Thyroid gland (tissue), 4 donors: ENCODE results near the gene NDUFB8. TPM values are rescaled to one million over a fixed set of nuclear protein-coding genes. Genes with fewer than 3 reads are reported as not detected.

Source experiments
- DNase-seq, 2 donors: peaks; one replicate each; pipeline ENCODE4 v3.0.0-alpha.2; 2019
- H3K27ac ChIP-seq, 3 donors: fragments of 200-600 bp; sonication (generic); 1 replicate in 2 of 3; 2 replicates in 1 of 3; pipeline ENCODE4 v1.5.1; 2016 to 2019; ENCODE audit warnings: mild to moderate bottlenecking in 1 of 3, moderate library complexity in 1 of 3
- H3K27me3 ChIP-seq: fragments of 200-600 bp; sonication (generic); one replicate; pipeline ENCODE4 v1.5.1; 2019
- H3K36me3 ChIP-seq, 2 donors: fragments of 200-600 bp; sonication (generic); one replicate each; pipeline ENCODE4 v1.5.1; 2016 to 2019
- H3K4me1 ChIP-seq, 2 donors: fragments of 200-600 bp; sonication (generic); one replicate each; pipeline ENCODE4 v1.5.1; 2017 to 2019
- H3K4me3 ChIP-seq, 3 donors: fragments of 200-600 bp; sonication (generic); replicated peaks in 1 of 3; 1 replicate in 2 of 3; 2 replicates in 1 of 3; pipeline ENCODE4 v1.5.1; 2016; ENCODE audit warnings: mild to moderate bottlenecking in 1 of 3
- H3K9me3 ChIP-seq: fragments of 200-600 bp; sonication (generic); one replicate; pipeline ENCODE4 v1.5.1; 2017
- CTCF ChIP-seq, 6 experiments: fragments of 200-600 bp in 3 of 6; fragments of 450-650 bp in 3 of 6; sonication (generic) in 3 of 6; IDR thresholded peaks; one replicate each; pipeline ENCODE4 v1.5.1; 2016 to 2019; ENCODE audit warnings: antibody characterized with exemption in 6 of 6, mild to moderate bottlenecking in 2 of 6, inconsistent platforms in 1 of 6, moderate library complexity in 1 of 6
- POLR2A ChIP-seq, 2 donors: fragments of 450-650 bp; IDR thresholded peaks; one replicate each; pipeline ENCODE4 v1.6.1; 2017; ENCODE audit warnings: antibody characterized with exemption in 2 of 2, mild to moderate bottlenecking in 2 of 2, moderate library complexity in 1 of 2
- WGBS, 2 donors: methylation state at CpG; one replicate each; pipeline ENCODE4 v1.1.5; 2017; 5-methylcytosine and 5-hydroxymethylcytosine counted together
- intact Hi-C: fragments of 100-400 bp; cut with DNase I; formaldehyde crosslinking; loops from one replicate; pipeline ENCODE4 v1.15.1; 2023
- total RNA-seq, 4 donors: library from RNA; depleted of rRNA; stranded (reverse); fragments of >200 nt; gene quantifications; one replicate each; pipeline ENCODE4 v1.2.3, GENCODE V29; 2016

Gene NDUFB8
- total RNA-seq, 4 donors from 2014 or later = 164 to 339 (median 209) TPM

- Histone ChIP-seq H3K27me3 (no peaks in the 10 kb centered on the region), H3K4me3 (no peak overlapping the region), H3K27ac (no peak overlapping the region), H3K4me1 (peaks cover 12 to 15% of the 10 kb centered on the region in 2 donors), H3K9me3 (no peaks in the 10 kb centered on the region), H3K36me3 (peaks cover 1 to 7% of the 10 kb centered on the region in 2 donors)
- 88 to 91% methylated on average over 5 of the region's 5 CpGs for WGBS, 2 donors
- intact Hi-C loops = no loop called here
- TF ChIP-seq POLR2A (IDR thresholded peaks at IDR 0.05) = no peak
- no peak for TF ChIP-seq CTCF (IDR thresholded peaks at IDR 0.05)
- DNase-seq = no peak
These were observed 45.6 kb downstream of the NDUFB8 start for GRCh38 chr10:100483876-100484666.

- no peaks in the 10 kb centered on the region for H3K9me3 ChIP-seq
- H3K4me1 ChIP-seq = peaks cover 12 to 15% of the 10 kb centered on the region in 2 donors
- intact Hi-C loops = no loop called here
- H3K36me3 ChIP-seq = no peaks in the 10 kb centered on the region
- no peaks in the 10 kb centered on the region for H3K27me3 ChIP-seq
- H3K4me3 ChIP-seq = peak overlapping the region in 1 of 3 donors; percentile 47
- H3K27ac ChIP-seq = no peak overlapping the region
- 36 to 47% methylated on average over 5 of the region's 5 CpGs for WGBS, 2 donors
- no peak for DNase-seq
- TF ChIP-seq POLR2A (IDR thresholded peaks at IDR 0.05) (no peak), CTCF (IDR thresholded peaks at IDR 0.05) (no peak)
These were observed 46.9 kb downstream of the NDUFB8 start for GRCh38 chr10:100482834-100483185.

- Histone ChIP-seq H3K27ac (no peak overlapping the region), H3K4me1 (peaks cover 12 to 15% of the 10 kb centered on the region in 2 donors), H3K36me3 (no peaks in the 10 kb centered on the region), H3K9me3 (no peaks in the 10 kb centered on the region), H3K27me3 (no peaks in the 10 kb centered on the region), H3K4me3 (peak overlapping the region; percentile 12 to 47 (median 21))
- peak; percentile 73 to 78 for DNase-seq
- intact Hi-C loops = no loop called here
- TF ChIP-seq CTCF (IDR thresholded peaks at IDR 0.05) (peak; percentile 40 to 88 (median 58)), POLR2A (IDR thresholded peaks at IDR 0.05) (no peak)
- 0 to 1% methylated on average over 14 to 18 of the region's 59 CpGs for WGBS, 2 donors
These were observed 47.4 kb downstream of the NDUFB8 start for GRCh38 chr10:100482181-100482833.

GRCh38 chr10:100481462-100482081 is 48.1 kb downstream of the NDUFB8 start:
- H3K27me3 ChIP-seq = no peaks in the 10 kb centered on the region
- H3K4me1 ChIP-seq = peaks cover 12 to 15% of the 10 kb centered on the region in 2 donors
- H3K27ac ChIP-seq = no peak overlapping the region
- TF ChIP-seq POLR2A (IDR thresholded peaks at IDR 0.05) (no peak), CTCF (IDR thresholded peaks at IDR 0.05) (no peak)
- intact Hi-C loops = no loop called here
- H3K4me3 ChIP-seq = peak overlapping the region in 1 of 3 donors; percentile 47
- peak; percentile 85 to 87 for DNase-seq
- H3K36me3 ChIP-seq = no peaks in the 10 kb centered on the region
- 2 to 5% methylated on average over 19 of the region's 19 CpGs for WGBS, 2 donors
- H3K9me3 ChIP-seq = no peaks in the 10 kb centered on the region
